ENCODE data around the gene NFIB. TPM values are rescaled to one million over a fixed set of nuclear protein-coding genes. Genes with fewer than 3 reads are reported as not detected.

The NFIB gene
- total RNA-seq, 2 experiments from 2014 or later: not detected

- intact Hi-C loops (cut with DNase I, micrococcal nuclease): no loop called here
- Mint-ChIP-seq H3K36me3 (ENCODE audit: low read depth) (no peaks in the 10 kb centered on the region), H3K4me3 (no peak overlapping the region), H3K27me3 (no peaks in the 10 kb centered on the region), H3K27ac (no peak overlapping the region), H3K4me1 (no peaks in the 10 kb centered on the region), H3K9me3 (ENCODE audit: low read depth) (no peaks in the 10 kb centered on the region)
- ChIA-PET POLR2A (no interaction called here), CTCF (no interaction called here)
- no peak for ATAC-seq
- no peak for DNase-seq
Measured at GRCh38 chr9:14080959-14081542, 232.9 kb downstream of the NFIB start.

- POLR2A ChIA-PET: no interaction called here
- Mint-ChIP-seq H3K36me3 (ENCODE audit: low read depth) (no peaks in the 10 kb centered on the region), H3K4me1 (no peaks in the 10 kb centered on the region), H3K27me3 (no peaks in the 10 kb centered on the region), H3K27ac (no peak overlapping the region), H3K4me3 (no peak overlapping the region), H3K9me3 (ENCODE audit: low read depth) (no peaks in the 10 kb centered on the region)
- DNase-seq (no peak), ATAC-seq (no peak)
- CTCF ChIA-PET: no interaction called here
- intact Hi-C loops (cut with DNase I, micrococcal nuclease): no loop called here
Measured at GRCh38 chr9:14079440-14079839, 234.5 kb downstream of the NFIB start.

- H3K36me3 Mint-ChIP-seq (ENCODE audit: low read depth): no peaks in the 10 kb centered on the region
- ChIA-PET POLR2A (no interaction called here), CTCF (no interaction called here)
- no peaks in the 10 kb centered on the region for H3K27me3 Mint-ChIP-seq
- no peak overlapping the region for H3K27ac Mint-ChIP-seq
- ATAC-seq: no peak
- intact Hi-C loops (cut with DNase I, micrococcal nuclease): no loop called here
- H3K4me1 Mint-ChIP-seq: no peaks in the 10 kb centered on the region
- no peaks in the 10 kb centered on the region for H3K9me3 Mint-ChIP-seq (ENCODE audit: low read depth)
- no peak for DNase-seq
- no peak overlapping the region for H3K4me3 Mint-ChIP-seq
Measured at GRCh38 chr9:14077672-14078071, 236.3 kb downstream of the NFIB start.

- Mint-ChIP-seq H3K27ac (no peak overlapping the region), H3K4me3 (no peak overlapping the region), H3K4me1 (no peaks in the 10 kb centered on the region), H3K9me3 (ENCODE audit: low read depth) (no peaks in the 10 kb centered on the region), H3K36me3 (ENCODE audit: low read depth) (no peaks in the 10 kb centered on the region), H3K27me3 (no peaks in the 10 kb centered on the region)
- intact Hi-C loops (cut with DNase I, micrococcal nuclease): no loop called here
- CTCF ChIA-PET: no interaction called here
- ATAC-seq (no peak), DNase-seq (no peak)
- POLR2A ChIA-PET: no interaction called here
Measured at GRCh38 chr9:14075218-14075617, 238.7 kb downstream of the NFIB start.

GRCh38 chr9:14072850-14073249 is 241.1 kb downstream of the NFIB start:
- Mint-ChIP-seq H3K9me3 (ENCODE audit: low read depth) (no peaks in the 10 kb centered on the region), H3K27me3 (no peaks in the 10 kb centered on the region), H3K4me1 (no peaks in the 10 kb centered on the region), H3K4me3 (no peak overlapping the region), H3K36me3 (ENCODE audit: low read depth) (no peaks in the 10 kb centered on the region), H3K27ac (no peak overlapping the region)
- ChIA-PET CTCF (no interaction called here), POLR2A (no interaction called here)
- DNase-seq: no peak
- ATAC-seq: no peak
- intact Hi-C loops (cut with DNase I, micrococcal nuclease): no loop called here

- Mint-ChIP-seq H3K27ac (no peak overlapping the region), H3K27me3 (no peaks in the 10 kb centered on the region)
- POLR2A ChIA-PET: no interaction called here
Measured at GRCh38 chr9:14071484-14071883, 242.5 kb downstream of the NFIB start.

GRCh38 chr9:14068690-14069089 is 245.3 kb downstream of the NFIB start:
- H3K27ac Mint-ChIP-seq: no peak overlapping the region
- no peak overlapping the region for H3K4me3 Mint-ChIP-seq
- ATAC-seq (no peak), DNase-seq (no peak)
- ChIA-PET POLR2A (no interaction called here), CTCF (no interaction called here)
- intact Hi-C loops (cut with DNase I, micrococcal nuclease): no loop called here
- no peaks in the 10 kb centered on the region for H3K4me1 Mint-ChIP-seq
- no peaks in the 10 kb centered on the region for H3K27me3 Mint-ChIP-seq
- H3K9me3 Mint-ChIP-seq (ENCODE audit: low read depth): no peaks in the 10 kb centered on the region
- H3K36me3 Mint-ChIP-seq (ENCODE audit: low read depth): no peaks in the 10 kb centered on the region

More at GRCh38 chr9:14071484-14071883, 242.5 kb downstream of the NFIB start:
- no peaks in the 10 kb centered on the region for H3K9me3 Mint-ChIP-seq (ENCODE audit: low read depth)
- no peaks in the 10 kb centered on the region for H3K36me3 Mint-ChIP-seq (ENCODE audit: low read depth)
- DNase-seq (no peak), ATAC-seq (no peak)
- intact Hi-C loops (cut with DNase I, micrococcal nuclease): no loop called here
- CTCF ChIA-PET: no interaction called here
- H3K4me1 Mint-ChIP-seq: no peaks in the 10 kb centered on the region
- no peak overlapping the region for H3K4me3 Mint-ChIP-seq

GRCh38 chr9:14066831-14067230 is 247.1 kb downstream of the NFIB start:
- Mint-ChIP-seq H3K27ac (no peak overlapping the region), H3K4me3 (no peak overlapping the region), H3K36me3 (ENCODE audit: low read depth) (no peaks in the 10 kb centered on the region), H3K4me1 (no peaks in the 10 kb centered on the region), H3K9me3 (ENCODE audit: low read depth) (no peaks in the 10 kb centered on the region), H3K27me3 (no peaks in the 10 kb centered on the region)
- ChIA-PET POLR2A (no interaction called here), CTCF (no interaction called here)
- intact Hi-C loops (cut with DNase I, micrococcal nuclease): no loop called here
- DNase-seq (no peak), ATAC-seq (no peak)

GRCh38 chr9:14066032-14066431 is 247.9 kb downstream of the NFIB start:
- CTCF ChIA-PET: no interaction called here
- H3K4me1 Mint-ChIP-seq: no peaks in the 10 kb centered on the region
- DNase-seq: no peak
- intact Hi-C loops (cut with DNase I, micrococcal nuclease): no loop called here
- no peaks in the 10 kb centered on the region for H3K9me3 Mint-ChIP-seq (ENCODE audit: low read depth)
- no peaks in the 10 kb centered on the region for H3K36me3 Mint-ChIP-seq (ENCODE audit: low read depth)
- H3K4me3 Mint-ChIP-seq: no peak overlapping the region
- ATAC-seq: no peak
- POLR2A ChIA-PET: no interaction called here
- no peaks in the 10 kb centered on the region for H3K27me3 Mint-ChIP-seq
- H3K27ac Mint-ChIP-seq: no peak overlapping the region

GRCh38 chr9:14064940-14065339 is 249.0 kb downstream of the NFIB start:
- POLR2A ChIA-PET: interaction anchor here (0.6 kb wide), 1 partner anchor 50 kb away, joined by 11 read pairs; no protein-coding TSS in a partner anchor
- DNase-seq (no peak), ATAC-seq (no peak)
- Mint-ChIP-seq H3K4me1 (no peaks in the 10 kb centered on the region), H3K4me3 (no peak overlapping the region), H3K9me3 (ENCODE audit: low read depth) (no peaks in the 10 kb centered on the region), H3K27ac (no peak overlapping the region), H3K27me3 (no peaks in the 10 kb centered on the region), H3K36me3 (ENCODE audit: low read depth) (no peaks in the 10 kb centered on the region)
- CTCF ChIA-PET: interaction anchor here (0.6 kb wide), 1 partner anchor 841 kb away, joined by 3 read pairs; no protein-coding TSS in a partner anchor
- intact Hi-C loops (cut with DNase I, micrococcal nuclease): no loop called here

- no peaks in the 10 kb centered on the region for H3K27me3 Mint-ChIP-seq
- no peak for ATAC-seq
- DNase-seq: no peak
- intact Hi-C loops (cut with DNase I, micrococcal nuclease): no loop called here
- CTCF ChIA-PET: no interaction called here
- POLR2A ChIA-PET: no interaction called here
- no peak overlapping the region for H3K4me3 Mint-ChIP-seq
- no peak overlapping the region for H3K27ac Mint-ChIP-seq
- H3K4me1 Mint-ChIP-seq: no peaks in the 10 kb centered on the region
- H3K36me3 Mint-ChIP-seq (ENCODE audit: low read depth): no peaks in the 10 kb centered on the region
- no peaks in the 10 kb centered on the region for H3K9me3 Mint-ChIP-seq (ENCODE audit: low read depth)
Measured at GRCh38 chr9:14063756-14064155, 250.2 kb downstream of the NFIB start.

- no peaks in the 10 kb centered on the region for H3K36me3 Mint-ChIP-seq (ENCODE audit: low read depth)
- DNase-seq (no peak), ATAC-seq (no peak)
- intact Hi-C loops (cut with DNase I, micrococcal nuclease): no loop called here
- no peaks in the 10 kb centered on the region for H3K4me1 Mint-ChIP-seq
- H3K27me3 Mint-ChIP-seq: no peaks in the 10 kb centered on the region
- no peaks in the 10 kb centered on the region for H3K9me3 Mint-ChIP-seq (ENCODE audit: low read depth)
- no peak overlapping the region for H3K4me3 Mint-ChIP-seq
- ChIA-PET POLR2A (no interaction called here), CTCF (no interaction called here)
- no peak overlapping the region for H3K27ac Mint-ChIP-seq
Measured at GRCh38 chr9:14062586-14063221, 251.2 kb downstream of the NFIB start.

Measured in activated CD4-positive, alpha-beta T cell treated with anti-CD3 and anti-CD28 coated beads for 36 hours (primary cell).